Upper lobe of left lung (tissue), 4 donors: ENCODE data around the gene GPD2.

Source experiments
- EP300 ChIP-seq, 4 donors: sonication (generic); formaldehyde crosslinking; IDR thresholded peaks; one replicate each; pipeline ENCODE4 v1.5.1; 2017; ENCODE audit warnings: antibody characterized with exemption in 4 of 4, control low read depth in 2 of 4
- POLR2A ChIP-seq, 4 donors: fragments of 450-650 bp; IDR thresholded peaks; one replicate each; pipeline ENCODE4 v1.5.1; 2016 to 2017; ENCODE audit warnings: antibody characterized with exemption in 4 of 4, mild to moderate bottlenecking in 2 of 4
- TF ChIP-seq, protein P1 (sequence below), 6 experiments: fragments of 450-650 bp in 4 of 6; fragments of 200-600 bp in 2 of 6; sonication (generic) in 2 of 6; IDR thresholded peaks; one replicate each; pipeline ENCODE4 v1.5.1; 2016 to 2019; ENCODE audit warnings: antibody characterized with exemption in 6 of 6

DNA sequence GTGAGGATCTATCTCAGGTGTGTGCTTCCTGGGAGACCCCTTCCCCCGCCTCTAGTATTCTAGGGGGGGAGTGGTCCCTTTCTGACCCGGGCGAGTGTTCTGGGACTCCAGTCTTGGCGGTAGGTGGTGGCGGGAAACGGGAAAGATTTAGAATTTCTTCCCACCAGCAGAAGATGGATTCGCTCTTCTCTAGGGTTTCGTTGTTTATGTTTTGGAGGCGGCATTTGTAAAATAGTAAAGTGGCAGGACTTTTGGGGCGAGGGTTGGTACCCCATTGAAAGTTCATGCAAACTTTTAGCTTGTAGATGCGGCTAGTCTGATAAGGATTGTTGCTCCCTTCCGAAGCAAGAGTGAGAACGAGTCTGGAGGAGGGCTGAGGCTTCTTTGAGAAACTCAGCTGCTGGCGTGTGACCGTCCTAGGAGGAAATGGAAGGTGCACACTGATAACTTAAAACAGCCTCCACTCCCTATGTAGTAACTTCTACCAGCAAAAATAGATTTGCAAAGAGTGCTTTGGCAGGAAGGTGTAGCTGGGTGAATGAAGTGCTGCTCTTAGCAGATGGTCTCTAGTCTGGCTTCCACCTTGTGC, 412 bp downstream of the GPD2 start:
- TF ChIP-seq, protein P1, sequence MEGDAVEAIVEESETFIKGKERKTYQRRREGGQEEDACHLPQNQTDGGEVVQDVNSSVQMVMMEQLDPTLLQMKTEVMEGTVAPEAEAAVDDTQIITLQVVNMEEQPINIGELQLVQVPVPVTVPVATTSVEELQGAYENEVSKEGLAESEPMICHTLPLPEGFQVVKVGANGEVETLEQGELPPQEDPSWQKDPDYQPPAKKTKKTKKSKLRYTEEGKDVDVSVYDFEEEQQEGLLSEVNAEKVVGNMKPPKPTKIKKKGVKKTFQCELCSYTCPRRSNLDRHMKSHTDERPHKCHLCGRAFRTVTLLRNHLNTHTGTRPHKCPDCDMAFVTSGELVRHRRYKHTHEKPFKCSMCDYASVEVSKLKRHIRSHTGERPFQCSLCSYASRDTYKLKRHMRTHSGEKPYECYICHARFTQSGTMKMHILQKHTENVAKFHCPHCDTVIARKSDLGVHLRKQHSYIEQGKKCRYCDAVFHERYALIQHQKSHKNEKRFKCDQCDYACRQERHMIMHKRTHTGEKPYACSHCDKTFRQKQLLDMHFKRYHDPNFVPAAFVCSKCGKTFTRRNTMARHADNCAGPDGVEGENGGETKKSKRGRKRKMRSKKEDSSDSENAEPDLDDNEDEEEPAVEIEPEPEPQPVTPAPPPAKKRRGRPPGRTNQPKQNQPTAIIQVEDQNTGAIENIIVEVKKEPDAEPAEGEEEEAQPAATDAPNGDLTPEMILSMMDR (IDR thresholded peaks at IDR 0.05): no peak
- TF ChIP-seq POLR2A (IDR thresholded peaks at IDR 0.05) (peak in 2 of 4 donors; percentile 1 to 42), EP300 (IDR thresholded peaks at IDR 0.05) (no peak)
